Skin of body (tissue), 2 donors: Measurements from ENCODE around the gene COBL. TPM values are rescaled to one million over a fixed set of nuclear protein-coding genes. Genes with fewer than 3 reads are reported as not detected.

Experiments used
- DNase-seq: peaks from one replicate; lab custom pipeline; 2025; lab: John Stamatoyannopoulos, UW
- total RNA-seq: library from RNA; depleted of rRNA; stranded (reverse); fragments of >200 nt; gene quantifications from one replicate; pipeline ENCODE4 v1.2.3, GENCODE V29; 2014

Gene COBL
- total RNA-seq, 1 donor from 2014 or later: 11.9 TPM

DNA sequence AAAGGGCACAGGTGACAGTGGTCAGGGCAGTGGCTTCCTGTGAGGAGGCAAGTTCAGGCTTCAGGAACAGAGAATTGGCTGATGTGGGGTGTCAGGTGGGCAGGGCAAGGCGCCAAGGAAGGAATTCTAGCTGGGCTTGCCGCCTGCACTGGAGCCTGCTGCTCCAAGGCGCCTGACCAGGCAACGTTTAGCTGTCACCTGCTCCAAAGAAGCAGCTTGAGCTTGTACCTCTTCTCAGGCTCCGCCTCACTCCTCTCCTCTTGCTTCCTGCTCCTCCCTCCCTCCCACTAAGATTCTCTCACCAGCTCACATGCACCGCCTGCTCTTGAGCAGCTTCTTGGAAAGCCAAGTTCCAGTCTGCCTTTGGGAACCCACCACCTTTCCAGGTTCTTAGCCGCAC lies 346.5 kb downstream of the COBL start:
- DNase-seq: no peak
